ENCODE results near the gene NYAP1. TPM values are rescaled to one million over a fixed set of nuclear protein-coding genes. Genes with fewer than 3 reads are reported as not detected.
"Not testable (repeated sequence)": the region's sequence is repeated elsewhere in the genome, so short reads cannot be mapped to it uniquely, and the experiment has no call there.

NYAP1 gene
- total RNA-seq, 3 donors from 2014 or later = 0.48 to 0.66 (median 0.59) TPM

DNA sequence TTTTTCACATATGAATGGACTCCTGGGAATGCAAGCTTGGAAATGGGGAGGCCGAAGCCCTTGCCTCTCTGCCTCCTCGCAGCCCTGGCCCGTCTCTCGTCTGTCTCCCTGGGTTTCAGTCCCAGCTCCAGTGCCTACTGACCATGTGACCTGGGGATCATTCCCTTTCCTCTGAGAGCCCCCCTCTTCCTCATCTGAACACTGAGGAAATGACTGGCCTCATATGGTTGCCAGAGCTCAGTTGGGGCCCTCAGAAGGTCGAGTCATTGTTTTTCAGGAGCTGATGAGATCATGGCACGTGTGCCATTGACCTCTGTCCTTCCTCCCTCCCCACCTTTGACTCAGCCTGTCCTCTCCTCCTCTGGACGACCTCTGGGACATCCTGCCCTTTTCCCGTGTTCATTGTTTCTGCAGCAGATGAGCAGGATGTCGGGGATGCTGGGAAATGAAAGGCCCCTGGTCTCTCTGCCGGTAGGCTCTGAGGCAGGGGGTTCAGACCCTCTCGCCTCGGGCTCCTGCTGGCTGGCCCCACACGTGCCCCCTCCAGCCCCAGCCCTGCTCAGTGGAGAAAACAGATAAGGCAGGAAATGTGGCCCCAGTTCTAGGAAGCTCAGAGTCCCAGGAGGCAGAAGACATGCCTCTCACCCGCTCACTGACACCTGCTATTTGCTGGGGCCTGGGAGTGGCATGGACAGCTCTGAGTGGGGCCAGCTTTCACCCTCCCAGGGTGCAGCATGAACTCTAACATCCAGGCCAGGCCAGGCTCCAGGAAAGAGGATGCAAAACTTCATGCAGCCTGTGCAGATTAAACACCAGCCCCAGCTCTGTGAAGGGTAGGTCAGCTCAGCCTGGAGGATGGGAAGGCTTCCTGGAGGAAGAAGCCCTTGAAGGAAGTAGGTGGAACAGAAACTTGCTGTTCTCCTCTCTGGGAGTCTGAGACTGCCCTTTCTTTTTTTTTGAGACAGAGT, 39.1 kb upstream of the NYAP1 start:
- H3K27me3 ChIP-seq = no peaks in the 10 kb centered on the region
- H3K4me1 ChIP-seq = no peaks in the 10 kb centered on the region
- no peaks in the 10 kb centered on the region for H3K36me3 ChIP-seq
- H3K27ac ChIP-seq = peak overlapping the region in 1 of 2 donors; percentile 77
- intact Hi-C loops (cut with DNase I; ENCODE audit: low total_unique reads) = no loop called here
- H3K4me3 ChIP-seq = no peak overlapping the region
- no peaks in the 10 kb centered on the region for H3K9me3 ChIP-seq
- no peak for TF ChIP-seq POLR2A (IDR thresholded peaks at IDR 0.05)
- peak; percentile 9 to 42 (median 21) for TF ChIP-seq POLR2AphosphoS5 (IDR thresholded peaks at IDR 0.05)
- no peak for TF ChIP-seq CTCF (IDR thresholded peaks at IDR 0.05)
- DNase-seq (ENCODE audit: low spot score in 2 of 2) = no peak

GRCh38 chr7:100446040-100446439, 37.7 kb upstream of the NYAP1 start:
- Histone ChIP-seq H3K27ac (peak overlapping the region in 1 of 2 donors; percentile 25), H3K36me3 (no peaks in the 10 kb centered on the region), H3K4me3 (no peak overlapping the region), H3K9me3 (no peaks in the 10 kb centered on the region), H3K27me3 (no peaks in the 10 kb centered on the region), H3K4me1 (no peaks in the 10 kb centered on the region)
- TF ChIP-seq POLR2AphosphoS5 (IDR thresholded peaks at IDR 0.05) = no peak
- intact Hi-C loops (cut with DNase I; ENCODE audit: low total_unique reads) = no loop called here
- DNase-seq (ENCODE audit: low spot score in 2 of 2) = no peak

- not testable (repeated sequence) for DNase-seq (ENCODE audit: low spot score in 2 of 2); H3K4me3 ChIP-seq; H3K27ac ChIP-seq
Observed at GRCh38 chr7:100447363-100447762, 36.4 kb upstream of the NYAP1 start.

DNA sequence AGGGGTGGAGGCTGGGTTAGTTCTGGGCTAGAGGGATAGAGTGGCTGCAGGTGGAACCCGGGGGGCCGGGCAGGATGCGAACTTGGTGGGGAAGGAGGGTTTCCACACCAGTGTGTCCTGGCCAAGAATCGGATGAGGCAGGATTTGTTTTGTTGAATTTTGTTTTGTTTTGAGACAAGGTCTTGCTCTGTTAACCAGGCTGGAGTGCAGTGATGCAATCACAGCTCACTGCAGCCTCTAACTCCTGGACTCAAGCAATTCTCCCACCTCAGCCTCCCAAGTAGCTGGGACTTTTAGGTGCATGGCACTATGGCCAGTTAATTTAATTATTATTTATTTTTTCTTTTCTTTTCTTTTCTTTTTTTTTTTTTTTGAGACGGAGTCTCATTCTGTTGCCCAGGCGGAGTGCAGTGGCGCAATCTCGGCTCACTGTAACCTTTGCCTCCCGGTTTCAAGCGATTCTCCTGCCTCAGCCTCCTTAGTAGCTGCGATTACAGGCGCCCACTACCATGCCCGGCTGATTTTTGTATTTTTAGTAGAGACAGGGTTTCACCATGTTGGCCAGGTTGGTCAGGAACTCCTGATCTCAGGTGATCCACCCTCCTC, 34.4 kb upstream of the NYAP1 start:
- no peaks in the 10 kb centered on the region for H3K9me3 ChIP-seq
- intact Hi-C loops (cut with DNase I; ENCODE audit: low total_unique reads) = no loop called here
- H3K27me3 ChIP-seq = no peaks in the 10 kb centered on the region
- no peaks in the 10 kb centered on the region for H3K4me1 ChIP-seq
- TF ChIP-seq POLR2A (IDR thresholded peaks at IDR 0.05) (no peak), CTCF (IDR thresholded peaks at IDR 0.05) (no peak), POLR2AphosphoS5 (IDR thresholded peaks at IDR 0.05) (no peak)
- H3K36me3 ChIP-seq = no peaks in the 10 kb centered on the region
- no peak for DNase-seq (ENCODE audit: low spot score in 2 of 2)
- H3K27ac ChIP-seq = peak overlapping the region in 1 of 2 donors; percentile 14
- no peak overlapping the region for H3K4me3 ChIP-seq

More at GRCh38 chr7:100447363-100447762, 36.4 kb upstream of the NYAP1 start:
- H3K4me1 ChIP-seq; intact Hi-C loops (cut with DNase I; ENCODE audit: low total_unique reads); H3K36me3 ChIP-seq; H3K27me3 ChIP-seq; H3K9me3 ChIP-seq: not testable (repeated sequence)

DNA sequence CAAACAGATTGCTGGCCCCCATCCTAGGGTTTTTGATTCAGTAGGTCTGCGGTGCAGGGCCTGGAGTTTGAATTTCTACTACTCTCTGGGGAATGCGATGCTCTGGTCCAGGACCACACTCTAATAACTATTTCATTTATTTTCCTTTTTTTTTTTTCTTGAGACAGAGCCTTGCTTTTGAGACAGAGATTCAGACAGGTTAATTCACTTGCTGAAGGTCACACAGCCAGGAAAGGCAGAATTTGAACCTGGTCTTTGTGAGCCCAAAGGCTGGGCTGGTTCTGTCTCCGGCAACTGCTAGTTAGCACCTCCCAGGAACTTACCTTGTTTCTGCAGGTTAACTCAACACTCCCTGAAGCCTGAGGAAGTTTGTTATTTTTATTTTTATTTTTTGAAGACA, 31.2 kb upstream of the NYAP1 start:
- H3K27me3 ChIP-seq = no peaks in the 10 kb centered on the region
- DNase-seq (ENCODE audit: low spot score in 2 of 2) = no peak
- no peak overlapping the region for H3K27ac ChIP-seq
- TF ChIP-seq POLR2AphosphoS5 (IDR thresholded peaks at IDR 0.05) (no peak), POLR2A (IDR thresholded peaks at IDR 0.05) (no peak), CTCF (IDR thresholded peaks at IDR 0.05) (no peak)
- no peaks in the 10 kb centered on the region for H3K9me3 ChIP-seq
- intact Hi-C loops (cut with DNase I; ENCODE audit: low total_unique reads) = no loop called here
- no peak overlapping the region for H3K4me3 ChIP-seq
- H3K36me3 ChIP-seq = no peaks in the 10 kb centered on the region
- H3K4me1 ChIP-seq = no peaks in the 10 kb centered on the region

DNA sequence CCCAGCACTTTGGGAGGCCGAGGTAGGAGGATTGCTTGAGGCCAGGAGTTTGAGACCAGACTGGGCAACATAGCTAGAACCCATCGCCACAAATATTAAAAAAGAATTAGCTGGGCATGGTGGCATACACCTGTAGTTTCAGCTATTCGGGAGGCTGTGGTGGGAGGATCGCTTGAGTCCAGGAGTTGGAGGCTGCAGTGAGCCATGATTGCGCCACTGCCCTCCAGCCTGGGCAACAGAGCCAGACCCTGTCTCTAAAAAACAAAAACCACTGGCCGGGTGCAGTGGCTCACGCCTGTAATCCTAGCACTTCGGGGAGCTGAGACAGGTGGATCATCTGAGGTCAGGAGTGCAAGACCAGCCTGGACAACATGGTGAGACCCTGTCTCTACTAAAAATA, 29.9 kb upstream of the NYAP1 start:
- H3K4me1 ChIP-seq; H3K36me3 ChIP-seq; H3K9me3 ChIP-seq; intact Hi-C loops (cut with DNase I; ENCODE audit: low total_unique reads); H3K27me3 ChIP-seq; DNase-seq (ENCODE audit: low spot score in 2 of 2); H3K27ac ChIP-seq; H3K4me3 ChIP-seq: not testable (repeated sequence)

All from breast epithelium (tissue), 4 donors.